ENCODE data around the gene KCNH1. TPM values are rescaled to one million over a fixed set of nuclear protein-coding genes. Genes with fewer than 3 reads are reported as not detected.

Gene KCNH1
- total and polyA plus RNA-seq, 5 experiments from 2014 or later, result not detected

DNA sequence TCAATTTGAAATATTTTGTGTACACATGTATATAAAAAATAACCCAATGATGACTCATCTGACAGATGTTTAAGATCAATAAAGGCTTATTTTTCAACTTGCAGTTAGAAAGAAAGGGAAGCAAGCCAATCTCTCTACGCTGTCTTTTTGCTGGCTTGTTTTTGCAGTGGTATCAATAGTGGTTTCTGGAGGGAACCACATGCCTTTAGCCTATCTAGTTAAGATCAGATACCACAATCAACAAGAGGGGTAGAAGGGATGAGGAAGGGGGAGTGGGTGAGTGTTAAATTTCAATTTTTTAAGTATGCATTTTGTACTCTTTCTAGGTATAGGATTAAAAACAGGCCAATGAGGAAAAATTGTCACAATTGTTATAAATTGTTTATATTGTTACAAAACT is 276.2 kb downstream of the KCNH1 start:
- POLR2A ChIA-PET, result no interaction called here
- H3K4me3 Mint-ChIP-seq, result no peak overlapping the region
- ATAC-seq (no peak), DNase-seq (no peak)
- H3K9me3 Mint-ChIP-seq, result no peaks in the 10 kb centered on the region
- H3K36me3 Mint-ChIP-seq, result no peaks in the 10 kb centered on the region
- peaks cover 2 to 8% (median 4%) of the 10 kb centered on the region in 5 donors for H3K27me3 Mint-ChIP-seq
- H3K4me1 Mint-ChIP-seq, result no peaks in the 10 kb centered on the region
- no peak overlapping the region for H3K27ac Mint-ChIP-seq

DNA sequence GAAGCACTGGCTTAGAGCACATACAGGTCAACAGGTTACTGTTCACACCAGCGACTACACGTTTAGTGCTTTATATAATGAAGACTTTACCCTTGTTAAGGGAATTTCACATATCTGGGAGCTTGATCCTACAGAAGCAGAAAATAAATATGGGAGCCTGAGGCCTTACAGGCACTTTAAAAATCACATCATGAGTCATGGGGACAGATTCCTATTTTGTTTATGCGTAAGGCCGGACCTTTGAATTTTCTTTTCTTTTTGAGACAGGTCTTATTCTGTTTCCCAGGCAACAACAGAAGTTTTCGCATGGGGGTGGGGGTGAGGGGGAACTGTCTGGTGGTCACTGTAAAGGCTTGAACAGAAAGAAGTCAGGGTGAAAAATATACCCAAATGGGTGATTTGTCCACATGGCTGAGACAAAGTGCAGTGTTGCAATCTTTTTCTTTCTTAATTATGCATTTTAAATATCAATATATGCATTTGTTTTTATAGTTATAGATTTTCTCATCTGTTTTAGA is 276.7 kb downstream of the KCNH1 start:
- Mint-ChIP-seq H3K9me3 (no peaks in the 10 kb centered on the region), H3K27me3 (peaks cover 0 to 8% (median 3%) of the 10 kb centered on the region in 5 donors), H3K4me1 (no peaks in the 10 kb centered on the region), H3K4me3 (no peak overlapping the region), H3K27ac (no peak overlapping the region), H3K36me3 (no peaks in the 10 kb centered on the region)
- DNase-seq (no peak), ATAC-seq (no peak)
- POLR2A ChIA-PET, result no interaction called here

DNA sequence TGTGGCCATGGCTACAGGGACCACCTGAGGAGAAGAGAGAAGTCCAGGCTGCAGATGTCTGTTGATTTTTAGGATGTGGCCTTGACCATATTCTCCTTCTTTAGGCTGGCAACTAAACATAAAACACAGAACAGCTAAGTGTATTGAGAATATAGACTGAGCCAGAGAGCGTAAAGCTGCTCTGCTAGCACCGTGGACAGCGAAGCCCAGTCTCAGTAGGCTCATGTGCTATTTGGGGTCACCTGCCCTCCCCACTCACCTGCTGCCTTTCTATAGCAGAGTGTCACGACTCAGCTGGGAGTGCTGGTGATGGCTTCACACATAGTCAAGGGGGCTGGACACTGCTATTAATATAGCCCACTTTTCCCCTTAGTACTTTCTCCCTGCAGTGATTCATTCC is 278.5 kb downstream of the KCNH1 start:
- POLR2A ChIA-PET, result no interaction called here
- no peak overlapping the region for H3K4me3 Mint-ChIP-seq
- no peak overlapping the region for H3K27ac Mint-ChIP-seq
- no peak for DNase-seq
- H3K27me3 Mint-ChIP-seq, result peaks cover 0 to 14% (median 5%) of the 10 kb centered on the region in 5 donors
- no peaks in the 10 kb centered on the region for H3K9me3 Mint-ChIP-seq
- H3K36me3 Mint-ChIP-seq, result no peaks in the 10 kb centered on the region
- ATAC-seq, result no peak
- no peaks in the 10 kb centered on the region for H3K4me1 Mint-ChIP-seq

DNA sequence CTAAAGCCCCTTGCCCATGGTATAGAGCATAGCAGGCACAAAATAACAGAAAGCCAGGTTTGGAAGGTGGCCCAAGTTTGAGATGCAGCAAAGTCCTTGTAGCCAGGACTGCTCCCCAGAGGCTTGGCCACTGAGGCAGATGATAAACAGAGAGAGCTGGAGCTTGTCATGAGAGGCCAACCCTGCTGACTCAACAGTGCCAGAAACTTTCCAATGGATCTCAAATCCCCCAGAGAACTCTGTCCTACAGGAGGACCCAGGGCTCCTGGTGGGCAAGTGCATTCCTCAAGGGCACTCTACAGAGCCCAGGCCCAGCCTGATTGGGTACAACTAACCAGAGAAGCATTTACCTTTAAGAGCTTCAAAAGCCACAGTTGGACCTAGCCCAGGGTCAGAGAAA is 280.7 kb downstream of the KCNH1 start:
- H3K36me3 Mint-ChIP-seq, result no peaks in the 10 kb centered on the region
- H3K9me3 Mint-ChIP-seq, result no peaks in the 10 kb centered on the region
- DNase-seq, result no peak
- ATAC-seq, result no peak
- H3K27ac Mint-ChIP-seq, result no peak overlapping the region
- H3K27me3 Mint-ChIP-seq, result peaks cover 0 to 10% (median 1%) of the 10 kb centered on the region in 5 donors
- no peaks in the 10 kb centered on the region for H3K4me1 Mint-ChIP-seq
- POLR2A ChIA-PET, result no interaction called here
- H3K4me3 Mint-ChIP-seq, result no peak overlapping the region

DNA sequence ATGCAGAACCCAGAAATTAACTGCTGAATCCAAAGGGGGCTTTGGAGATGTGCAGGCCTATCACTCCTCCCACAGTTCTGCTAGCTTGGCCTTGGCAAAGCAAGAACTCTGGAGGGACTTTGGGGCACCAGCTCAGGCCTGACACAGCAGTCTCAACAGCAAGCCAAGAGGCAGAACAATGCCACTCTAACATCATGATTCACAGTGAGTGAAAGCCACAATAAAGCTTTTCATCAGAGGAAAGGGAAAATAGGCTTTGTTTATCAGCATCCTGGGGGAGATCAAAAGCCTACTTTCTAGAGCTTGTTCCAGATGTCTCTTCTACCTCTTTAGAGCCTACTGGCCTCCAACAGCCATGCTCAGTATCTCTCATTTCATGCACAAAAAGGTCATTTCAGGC is 283.4 kb downstream of the KCNH1 start:
- POLR2A ChIA-PET, result no interaction called here
- H3K9me3 Mint-ChIP-seq, result peaks cover 0 to 4% (median 0%) of the 10 kb centered on the region in 9 donors
- H3K4me3 Mint-ChIP-seq, result no peak overlapping the region
- H3K27ac Mint-ChIP-seq, result no peak overlapping the region
- peaks cover 0 to 6% (median 1%) of the 10 kb centered on the region in 5 donors for H3K27me3 Mint-ChIP-seq
- DNase-seq, result no peak
- H3K4me1 Mint-ChIP-seq, result no peaks in the 10 kb centered on the region
- ATAC-seq, result no peak
- H3K36me3 Mint-ChIP-seq, result no peaks in the 10 kb centered on the region

DNA sequence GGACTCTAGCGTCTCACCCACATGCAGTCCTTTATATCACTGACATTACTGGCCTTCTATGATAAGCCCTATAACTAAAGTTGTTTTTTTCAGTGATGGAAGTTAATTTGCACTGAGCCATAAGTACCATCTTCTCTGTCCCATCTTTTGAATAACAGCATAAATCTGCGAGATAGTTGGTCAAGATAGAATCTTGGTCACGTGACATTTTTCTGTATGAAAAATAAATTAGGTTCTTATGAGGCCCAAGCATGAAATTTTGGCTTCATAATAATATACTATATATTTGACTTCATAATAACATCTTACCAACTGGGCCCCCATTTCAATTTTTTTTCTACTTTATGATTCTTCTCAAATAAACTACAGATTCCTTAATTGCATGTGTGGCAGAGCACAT is 285.5 kb downstream of the KCNH1 start:
- DNase-seq (no peak), ATAC-seq (no peak)
- Mint-ChIP-seq H3K9me3 (peaks cover 0 to 8% (median 0%) of the 10 kb centered on the region in 9 donors), H3K27ac (no peak overlapping the region), H3K27me3 (peaks cover 0 to 12% (median 1%) of the 10 kb centered on the region in 5 donors), H3K4me3 (no peak overlapping the region), H3K36me3 (no peaks in the 10 kb centered on the region), H3K4me1 (no peaks in the 10 kb centered on the region)
- POLR2A ChIA-PET, result no interaction called here

- no peak overlapping the region for H3K4me3 Mint-ChIP-seq
- peaks cover 0 to 24% (median 4%) of the 10 kb centered on the region in 9 donors for H3K9me3 Mint-ChIP-seq
- peaks cover 4 to 25% (median 7%) of the 10 kb centered on the region in 5 donors for H3K27me3 Mint-ChIP-seq
- H3K27ac Mint-ChIP-seq, result no peak overlapping the region
- no peak for ATAC-seq
- no peaks in the 10 kb centered on the region for H3K36me3 Mint-ChIP-seq
- H3K4me1 Mint-ChIP-seq, result no peaks in the 10 kb centered on the region
- no peak for DNase-seq
- POLR2A ChIA-PET, result no interaction called here
Measured at GRCh38 chr1:210841926-210842625, 291.9 kb downstream of the KCNH1 start.

DNA sequence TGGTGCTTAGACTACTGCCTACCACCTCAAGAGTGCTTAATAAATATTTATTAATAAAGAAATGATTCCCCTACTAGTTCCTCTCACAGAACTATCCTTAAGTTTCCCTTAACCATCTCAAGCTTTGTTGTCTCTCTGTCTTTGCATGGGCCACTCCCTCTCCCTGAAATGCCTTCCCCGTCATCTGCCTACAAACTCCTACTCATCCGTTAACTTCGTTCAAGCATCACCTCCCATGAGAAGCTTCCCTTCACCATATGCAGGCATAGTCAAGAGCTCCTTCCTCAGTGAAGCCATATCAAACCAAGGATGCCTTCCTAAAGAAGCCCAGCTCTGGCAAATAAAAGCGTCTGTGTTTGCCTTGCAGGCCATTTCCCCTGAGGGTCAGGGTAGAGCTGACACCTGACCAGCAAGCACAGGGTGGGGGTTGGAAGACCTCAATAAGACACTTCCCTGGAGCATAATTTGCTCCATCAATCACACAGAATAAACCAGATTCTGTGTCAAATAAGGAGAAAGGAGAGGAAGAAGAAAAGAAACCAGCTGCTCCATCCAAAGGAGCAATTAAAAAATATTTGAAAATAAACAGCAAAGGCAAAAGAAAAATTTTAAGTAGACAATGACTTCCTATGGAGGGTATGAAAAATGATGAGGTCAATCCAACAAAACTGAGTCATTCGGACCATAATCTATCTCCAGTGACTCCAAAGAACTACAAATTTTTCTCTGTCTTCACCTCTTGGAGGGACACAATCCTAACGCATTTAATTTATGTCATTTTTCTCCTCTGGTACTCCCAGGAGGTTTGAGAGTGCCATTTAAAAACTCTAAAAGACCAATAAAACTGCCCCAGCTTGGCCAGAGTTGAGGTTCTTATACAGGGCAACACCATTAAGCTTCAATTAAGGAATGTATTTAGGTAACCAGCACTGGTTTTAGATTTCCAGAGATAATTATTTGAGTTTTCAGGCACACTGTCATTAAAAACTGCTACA is 303.6 kb downstream of the KCNH1 start:
- POLR2A ChIA-PET, result no interaction called here
- Mint-ChIP-seq H3K27ac (no peak overlapping the region), H3K4me1 (no peaks in the 10 kb centered on the region), H3K27me3 (peaks cover 7 to 27% (median 8%) of the 10 kb centered on the region in 5 donors), H3K4me3 (no peak overlapping the region), H3K9me3 (no peaks in the 10 kb centered on the region), H3K36me3 (no peaks in the 10 kb centered on the region)
- DNase-seq (no peak), ATAC-seq (no peak)

DNA sequence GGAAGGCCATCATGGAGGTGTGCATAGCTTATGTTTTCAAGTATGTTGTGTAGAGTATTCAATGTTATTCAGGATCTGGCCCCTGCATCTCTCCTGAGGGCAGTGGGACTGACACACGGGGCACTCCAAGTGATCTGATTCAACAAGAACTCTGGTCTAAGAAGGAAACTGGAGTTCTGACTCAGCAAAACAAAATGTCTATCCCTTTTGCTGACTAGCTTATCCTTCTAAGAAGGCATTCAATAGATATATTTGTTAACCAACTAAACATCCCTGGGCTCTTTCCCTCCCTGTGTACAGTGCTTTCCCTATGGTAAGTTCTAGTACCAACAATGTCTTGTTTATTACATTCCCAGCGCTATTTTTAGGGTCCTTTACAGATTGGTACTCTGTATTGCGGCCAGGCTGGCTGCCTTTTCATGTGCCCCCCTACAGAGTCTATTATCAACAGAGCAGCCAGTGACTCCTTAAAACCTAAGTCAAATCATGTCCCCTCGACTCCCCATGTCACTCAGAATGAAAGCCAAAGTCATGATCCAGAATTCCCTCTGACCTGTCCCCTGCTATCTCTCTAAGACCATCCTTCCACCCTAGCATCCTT is 304.9 kb downstream of the KCNH1 start:
- ATAC-seq (no peak), DNase-seq (no peak)
- POLR2A ChIA-PET, result no interaction called here
- H3K27ac Mint-ChIP-seq, result no peak overlapping the region
- peaks cover 7 to 27% (median 10%) of the 10 kb centered on the region in 5 donors for H3K27me3 Mint-ChIP-seq
- no peak overlapping the region for H3K4me3 Mint-ChIP-seq
- no peaks in the 10 kb centered on the region for H3K36me3 Mint-ChIP-seq
- no peaks in the 10 kb centered on the region for H3K9me3 Mint-ChIP-seq
- H3K4me1 Mint-ChIP-seq, result no peaks in the 10 kb centered on the region

- Mint-ChIP-seq H3K36me3 (no peaks in the 10 kb centered on the region), H3K4me3 (no peak overlapping the region), H3K4me1 (no peaks in the 10 kb centered on the region), H3K27me3 (peaks cover 9 to 37% (median 12%) of the 10 kb centered on the region in 5 donors), H3K9me3 (no peaks in the 10 kb centered on the region), H3K27ac (no peak overlapping the region)
- no peak for DNase-seq
- no peak for ATAC-seq
- POLR2A ChIA-PET, result no interaction called here
Measured at GRCh38 chr1:210827481-210827880, 306.5 kb downstream of the KCNH1 start.

- H3K27ac Mint-ChIP-seq, result no peak overlapping the region
- peaks cover 9 to 36% (median 16%) of the 10 kb centered on the region in 5 donors for H3K27me3 Mint-ChIP-seq
- H3K4me1 Mint-ChIP-seq, result no peaks in the 10 kb centered on the region
- no peaks in the 10 kb centered on the region for H3K9me3 Mint-ChIP-seq
- ATAC-seq (no peak), DNase-seq (no peak)
- POLR2A ChIA-PET, result no interaction called here
- no peak overlapping the region for H3K4me3 Mint-ChIP-seq
- no peaks in the 10 kb centered on the region for H3K36me3 Mint-ChIP-seq
Measured at GRCh38 chr1:210826686-210827085, 307.3 kb downstream of the KCNH1 start.

- DNase-seq (no peak), ATAC-seq (no peak)
- no peak overlapping the region for H3K27ac Mint-ChIP-seq
- H3K9me3 Mint-ChIP-seq, result no peaks in the 10 kb centered on the region
- POLR2A ChIA-PET, result no interaction called here
- H3K4me3 Mint-ChIP-seq, result no peak overlapping the region
- no peaks in the 10 kb centered on the region for H3K36me3 Mint-ChIP-seq
- H3K27me3 Mint-ChIP-seq, result peaks cover 6 to 20% (median 11%) of the 10 kb centered on the region in 5 donors
- H3K4me1 Mint-ChIP-seq, result no peaks in the 10 kb centered on the region
Measured at GRCh38 chr1:210822932-210823331, 311.0 kb downstream of the KCNH1 start.

GRCh38 chr1:210822241-210822640 is 311.7 kb downstream of the KCNH1 start:
- no peak overlapping the region for H3K4me3 Mint-ChIP-seq
- H3K9me3 Mint-ChIP-seq, result no peaks in the 10 kb centered on the region
- peaks cover 6 to 20% (median 11%) of the 10 kb centered on the region in 5 donors for H3K27me3 Mint-ChIP-seq
- H3K27ac Mint-ChIP-seq, result no peak overlapping the region
- POLR2A ChIA-PET, result no interaction called here
- no peaks in the 10 kb centered on the region for H3K4me1 Mint-ChIP-seq
- H3K36me3 Mint-ChIP-seq, result no peaks in the 10 kb centered on the region
- DNase-seq (no peak), ATAC-seq (no peak)
